Measurements from ENCODE around the gene NEDD9.

NEDD9 gene, protein sequence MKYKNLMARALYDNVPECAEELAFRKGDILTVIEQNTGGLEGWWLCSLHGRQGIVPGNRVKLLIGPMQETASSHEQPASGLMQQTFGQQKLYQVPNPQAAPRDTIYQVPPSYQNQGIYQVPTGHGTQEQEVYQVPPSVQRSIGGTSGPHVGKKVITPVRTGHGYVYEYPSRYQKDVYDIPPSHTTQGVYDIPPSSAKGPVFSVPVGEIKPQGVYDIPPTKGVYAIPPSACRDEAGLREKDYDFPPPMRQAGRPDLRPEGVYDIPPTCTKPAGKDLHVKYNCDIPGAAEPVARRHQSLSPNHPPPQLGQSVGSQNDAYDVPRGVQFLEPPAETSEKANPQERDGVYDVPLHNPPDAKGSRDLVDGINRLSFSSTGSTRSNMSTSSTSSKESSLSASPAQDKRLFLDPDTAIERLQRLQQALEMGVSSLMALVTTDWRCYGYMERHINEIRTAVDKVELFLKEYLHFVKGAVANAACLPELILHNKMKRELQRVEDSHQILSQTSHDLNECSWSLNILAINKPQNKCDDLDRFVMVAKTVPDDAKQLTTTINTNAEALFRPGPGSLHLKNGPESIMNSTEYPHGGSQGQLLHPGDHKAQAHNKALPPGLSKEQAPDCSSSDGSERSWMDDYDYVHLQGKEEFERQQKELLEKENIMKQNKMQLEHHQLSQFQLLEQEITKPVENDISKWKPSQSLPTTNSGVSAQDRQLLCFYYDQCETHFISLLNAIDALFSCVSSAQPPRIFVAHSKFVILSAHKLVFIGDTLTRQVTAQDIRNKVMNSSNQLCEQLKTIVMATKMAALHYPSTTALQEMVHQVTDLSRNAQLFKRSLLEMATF

DNA sequence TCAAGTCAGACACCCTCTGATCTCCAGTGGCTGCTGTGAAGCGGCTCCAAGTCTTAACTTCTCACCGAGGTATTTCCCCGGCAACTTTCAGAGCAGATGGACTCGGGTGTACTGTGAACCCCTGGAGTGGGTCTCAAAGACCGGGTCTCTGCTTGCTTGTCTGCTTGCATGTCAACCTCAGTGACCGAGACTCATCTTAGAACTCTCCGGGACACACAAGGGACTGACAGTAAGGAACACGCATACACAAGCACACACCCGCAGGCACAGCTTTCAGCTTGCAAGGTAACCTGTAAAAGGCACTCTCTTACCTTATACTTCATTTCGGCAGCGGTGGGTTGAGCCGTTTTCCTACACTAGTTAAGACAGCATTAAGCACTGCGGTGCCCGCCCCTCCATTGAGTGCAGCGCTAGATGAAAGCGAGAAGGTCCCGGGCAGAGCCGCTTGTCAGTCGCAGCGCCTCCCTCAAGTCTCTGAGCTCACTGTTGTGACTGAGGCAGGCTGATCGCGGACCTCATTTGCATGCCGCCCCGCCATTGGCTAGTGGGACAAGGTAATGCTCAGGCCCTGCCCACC is at the start of gene NEDD9:
Gene NEDD9 (minus strand): TSS at position 476 of the 577 bp plus-strand sequence. CDS start 153 bp downstream, at position 323.
- Mint-ChIP-seq H3K9me3 (no peaks in the 10 kb centered on the region), H3K36me3 (ENCODE audit: low read depth) (no peaks in the 10 kb centered on the region), H3K4me1 (peaks cover 62% of the 10 kb centered on the region), H3K27ac (peak within 1 kb of the TSS; percentile 90 to 95 (median 94)), H3K4me3 (peak within 1 kb of the TSS; percentile 83 to 86 (median 84)), H3K27me3 (ENCODE audit: low read depth) (peaks cover 13% of the 10 kb centered on the region)
- TF ChIP-seq, protein P1, sequence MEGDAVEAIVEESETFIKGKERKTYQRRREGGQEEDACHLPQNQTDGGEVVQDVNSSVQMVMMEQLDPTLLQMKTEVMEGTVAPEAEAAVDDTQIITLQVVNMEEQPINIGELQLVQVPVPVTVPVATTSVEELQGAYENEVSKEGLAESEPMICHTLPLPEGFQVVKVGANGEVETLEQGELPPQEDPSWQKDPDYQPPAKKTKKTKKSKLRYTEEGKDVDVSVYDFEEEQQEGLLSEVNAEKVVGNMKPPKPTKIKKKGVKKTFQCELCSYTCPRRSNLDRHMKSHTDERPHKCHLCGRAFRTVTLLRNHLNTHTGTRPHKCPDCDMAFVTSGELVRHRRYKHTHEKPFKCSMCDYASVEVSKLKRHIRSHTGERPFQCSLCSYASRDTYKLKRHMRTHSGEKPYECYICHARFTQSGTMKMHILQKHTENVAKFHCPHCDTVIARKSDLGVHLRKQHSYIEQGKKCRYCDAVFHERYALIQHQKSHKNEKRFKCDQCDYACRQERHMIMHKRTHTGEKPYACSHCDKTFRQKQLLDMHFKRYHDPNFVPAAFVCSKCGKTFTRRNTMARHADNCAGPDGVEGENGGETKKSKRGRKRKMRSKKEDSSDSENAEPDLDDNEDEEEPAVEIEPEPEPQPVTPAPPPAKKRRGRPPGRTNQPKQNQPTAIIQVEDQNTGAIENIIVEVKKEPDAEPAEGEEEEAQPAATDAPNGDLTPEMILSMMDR (IDR thresholded peaks at IDR 0.05; ENCODE audit: unreplicated experiment in 3 of 3), result no peak

DNA sequence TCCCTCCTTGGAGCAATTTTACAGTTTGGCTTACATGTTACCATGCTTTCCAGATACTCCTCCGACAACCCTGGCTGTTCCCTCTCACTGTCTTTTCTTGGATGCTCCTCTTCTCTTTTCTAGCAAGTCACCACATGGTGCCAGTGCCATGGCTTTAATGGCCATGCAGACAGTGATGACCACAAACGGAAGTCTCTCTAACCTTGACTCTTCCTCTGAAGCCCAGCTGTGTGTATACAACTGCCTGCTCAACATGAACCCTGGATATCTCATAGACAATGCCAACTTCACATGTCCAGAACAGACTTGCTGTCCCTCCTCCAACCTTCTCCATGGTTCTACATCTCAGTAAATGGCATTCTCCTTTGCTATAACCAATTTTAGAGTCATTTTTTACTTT is 49.8 kb upstream of the NEDD9 start:
- Mint-ChIP-seq H3K36me3 (ENCODE audit: low read depth) (no peaks in the 10 kb centered on the region), H3K4me1 (peaks cover 15% of the 10 kb centered on the region), H3K4me3 (no peak overlapping the region), H3K27ac (no peak overlapping the region), H3K9me3 (no peaks in the 10 kb centered on the region), H3K27me3 (ENCODE audit: low read depth) (no peaks in the 10 kb centered on the region)
- TF ChIP-seq, protein P1 (IDR thresholded peaks at IDR 0.05; ENCODE audit: unreplicated experiment in 3 of 3), result no peak

DNA sequence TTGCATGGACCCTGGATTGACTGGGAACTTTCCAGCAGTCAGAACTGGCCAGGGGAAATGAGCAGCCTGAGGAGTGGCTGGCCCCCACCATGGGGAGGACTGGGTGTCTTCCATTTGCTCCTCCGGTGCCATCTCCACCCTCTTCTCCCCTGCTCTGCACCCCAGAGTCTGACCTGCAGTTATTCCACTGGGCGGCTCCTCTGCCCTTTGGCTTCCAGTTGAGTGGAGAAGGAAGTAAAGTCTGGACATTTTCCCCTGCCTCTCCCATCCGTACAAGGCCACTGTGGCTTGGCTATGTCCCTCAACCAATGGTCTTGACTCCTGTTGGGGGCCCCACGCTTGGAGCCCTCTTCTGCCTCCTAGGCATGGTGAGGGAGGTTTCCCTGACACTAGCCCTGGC is 47.9 kb upstream of the NEDD9 start:
- H3K4me1 Mint-ChIP-seq, result peaks cover 28% of the 10 kb centered on the region
- no peak overlapping the region for H3K27ac Mint-ChIP-seq

DNA sequence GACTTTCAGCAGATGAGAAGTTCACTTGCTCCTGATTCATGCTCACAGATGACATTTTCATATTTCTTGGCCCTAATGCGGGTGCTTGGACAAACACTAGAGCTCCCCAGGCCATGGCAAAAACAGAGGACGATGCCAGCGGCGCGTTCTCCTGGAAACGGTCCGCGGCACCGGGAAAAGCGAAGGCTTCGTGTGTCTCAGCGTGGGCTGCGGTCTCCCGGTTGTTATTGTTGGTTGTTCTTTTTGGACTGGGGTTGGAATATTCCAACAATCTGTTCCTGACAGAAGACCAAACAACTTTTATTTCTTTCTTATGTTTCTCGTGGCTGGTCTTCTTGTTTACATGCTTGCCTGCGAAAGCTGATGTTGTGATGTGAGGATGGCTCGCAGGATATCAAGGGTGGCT is 46.8 kb upstream of the NEDD9 start:
- Mint-ChIP-seq H3K27me3 (ENCODE audit: low read depth) (no peaks in the 10 kb centered on the region), H3K4me1 (peaks cover 28% of the 10 kb centered on the region), H3K9me3 (no peaks in the 10 kb centered on the region), H3K36me3 (ENCODE audit: low read depth) (no peaks in the 10 kb centered on the region), H3K27ac (peak overlapping the region; percentile 25 to 78 (median 55)), H3K4me3 (peak overlapping the region in 1 of 3 experiments; percentile 7)
- TF ChIP-seq, protein P1 (IDR thresholded peaks at IDR 0.05; ENCODE audit: unreplicated experiment in 3 of 3), result no peak

More for the DNA sequence above, 47.9 kb upstream of the NEDD9 start:
- TF ChIP-seq, protein P1 (IDR thresholded peaks at IDR 0.05; ENCODE audit: unreplicated experiment in 3 of 3), result no peak
- no peaks in the 10 kb centered on the region for H3K36me3 Mint-ChIP-seq (ENCODE audit: low read depth)
- no peaks in the 10 kb centered on the region for H3K9me3 Mint-ChIP-seq
- no peak overlapping the region for H3K4me3 Mint-ChIP-seq
- H3K27me3 Mint-ChIP-seq (ENCODE audit: low read depth), result no peaks in the 10 kb centered on the region

DNA sequence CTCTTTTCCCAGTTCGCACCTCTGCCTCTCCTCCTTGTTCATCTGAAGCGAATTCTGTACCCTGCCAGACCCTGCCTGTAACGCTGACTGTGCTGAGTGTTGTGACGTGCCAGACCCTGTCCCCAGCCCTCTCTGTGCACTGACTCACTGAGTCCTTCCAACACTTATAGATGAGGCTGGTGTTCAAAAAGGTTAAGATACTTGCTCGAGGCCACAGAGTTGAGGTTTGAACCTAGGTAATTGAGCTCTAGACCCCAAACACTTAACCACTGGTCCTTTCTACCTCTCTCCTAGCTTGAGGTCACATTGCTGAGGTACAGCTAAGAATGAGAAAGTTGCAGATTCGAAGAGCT is 45.7 kb upstream of the NEDD9 start:
- TF ChIP-seq, protein P1 (IDR thresholded peaks at IDR 0.05; ENCODE audit: unreplicated experiment in 3 of 3), result no peak
- Mint-ChIP-seq H3K9me3 (no peaks in the 10 kb centered on the region), H3K36me3 (ENCODE audit: low read depth) (no peaks in the 10 kb centered on the region), H3K4me1 (peaks cover 28% of the 10 kb centered on the region), H3K27me3 (ENCODE audit: low read depth) (no peaks in the 10 kb centered on the region), H3K27ac (peak overlapping the region; percentile 76 to 90 (median 83)), H3K4me3 (peak overlapping the region in 1 of 3 experiments; percentile 21)
